ENCODE results near the gene DAB2IP. TPM values are rescaled to one million over a fixed set of nuclear protein-coding genes. Genes with fewer than 3 reads are reported as not detected.
"Not testable (repeated sequence)": the region's sequence is repeated elsewhere in the genome, so short reads cannot be mapped to it uniquely, and the experiment has no call there.

DAB2IP gene
- total and polyA plus RNA-seq, 5 donors from 2014 or later: not detected

DNA sequence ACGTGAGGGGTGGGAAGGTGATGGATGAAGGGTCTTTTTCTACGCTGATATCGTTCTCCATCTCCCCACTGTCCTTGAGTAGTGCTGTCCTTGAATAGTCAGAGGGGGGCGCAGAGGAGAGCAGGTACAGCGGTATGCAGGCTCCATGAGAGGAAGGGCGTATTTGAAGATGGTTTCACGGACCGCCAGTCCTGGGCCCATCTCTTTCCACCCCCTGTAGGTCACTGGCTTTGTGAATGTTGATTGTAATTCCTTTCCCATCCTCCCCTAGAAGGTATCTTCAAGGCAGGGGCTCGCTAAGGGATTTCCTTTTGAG is 40.8 kb upstream of the DAB2IP start:
- ATAC-seq (ENCODE audit: low read depth in 2 of 2): no peak
- no peaks in the 10 kb centered on the region for H3K4me1 ChIP-seq (ENCODE audit: control insufficient read depth, insufficient read depth, low read length, poor library complexity, severe bottlenecking)
- H3K27me3 ChIP-seq (ENCODE audit: control insufficient read depth, insufficient read depth, low read length): peaks cover 15% of the 10 kb centered on the region

DNA sequence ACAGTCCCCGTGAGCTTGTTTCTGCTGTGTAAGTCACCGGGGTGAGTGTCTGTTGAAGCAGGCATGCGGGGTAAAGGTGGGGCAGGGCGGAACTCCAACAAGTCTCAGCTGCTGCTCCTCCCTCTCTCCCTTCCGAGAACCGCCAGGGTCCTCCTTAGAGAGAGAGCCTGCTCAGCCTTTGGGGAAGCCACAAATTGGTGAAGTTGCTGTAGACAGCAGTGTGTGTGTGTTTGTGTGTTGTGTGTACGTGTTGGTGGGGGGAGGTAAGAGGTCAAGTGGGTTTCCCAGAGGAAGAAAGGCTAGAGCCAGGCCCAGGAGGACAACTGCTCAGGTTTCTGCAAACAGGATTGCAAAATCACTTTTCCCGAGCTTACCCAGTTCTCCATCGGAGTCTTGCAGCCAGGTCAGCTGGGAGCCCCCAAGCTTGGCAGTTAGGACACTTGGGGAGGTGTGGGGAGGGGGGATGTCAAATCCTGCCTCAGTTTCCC is 38.9 kb upstream of the DAB2IP start:
- ATAC-seq (ENCODE audit: low read depth in 2 of 2) (no peak), DNase-seq (peak in 1 of 3 donors; percentile 14)
- Mint-ChIP-seq H3K4me1 (peaks cover 0 to 17% (median 1%) of the 10 kb centered on the region in 4 donors), H3K9me3 (peaks cover 0 to 3% (median 0%) of the 10 kb centered on the region in 7 donors), H3K27ac (peak overlapping the region in 1 of 3 donors; percentile 75), H3K36me3 (no peaks in the 10 kb centered on the region), H3K4me3 (peak overlapping the region in 1 of 4 donors; percentile 7), H3K27me3 (peaks cover 34% of the 10 kb centered on the region)
- Histone ChIP-seq H3K4me1 (ENCODE audit: control insufficient read depth, insufficient read depth, low read length, poor library complexity, severe bottlenecking) (no peaks in the 10 kb centered on the region), H3K27me3 (ENCODE audit: control insufficient read depth, insufficient read depth, low read length) (peaks cover 15% of the 10 kb centered on the region), H3K9me3 (ENCODE audit: control insufficient read depth in 2 of 2, low read length in 2 of 2) (no peaks in the 10 kb centered on the region), H3K27ac (ENCODE audit: insufficient read depth, low read length, poor library complexity, severe bottlenecking) (no peak overlapping the region), H3K36me3 (ENCODE audit: control insufficient read depth, insufficient read depth, low read length) (no peaks in the 10 kb centered on the region), H3K4me3 (ENCODE audit: low read depth, low read length) (no peak overlapping the region)

More for the DNA sequence above, 40.8 kb upstream of the DAB2IP start:
- no peaks in the 10 kb centered on the region for H3K36me3 Mint-ChIP-seq
- Histone ChIP-seq H3K27ac (ENCODE audit: insufficient read depth, low read length, poor library complexity, severe bottlenecking) (no peak overlapping the region), H3K9me3 (ENCODE audit: control insufficient read depth in 2 of 2, low read length in 2 of 2) (no peaks in the 10 kb centered on the region), H3K36me3 (ENCODE audit: control insufficient read depth, insufficient read depth, low read length) (no peaks in the 10 kb centered on the region), H3K4me3 (ENCODE audit: low read depth, low read length) (no peak overlapping the region)
- H3K4me3 Mint-ChIP-seq: peak overlapping the region in 1 of 4 donors; percentile 38
- H3K4me1 Mint-ChIP-seq: peaks cover 0 to 17% (median 1%) of the 10 kb centered on the region in 4 donors
- peaks cover 33% of the 10 kb centered on the region for H3K27me3 Mint-ChIP-seq
- no peak for DNase-seq
- no peak overlapping the region for H3K27ac Mint-ChIP-seq
- peaks cover 0 to 4% (median 0%) of the 10 kb centered on the region in 7 donors for H3K9me3 Mint-ChIP-seq

DNA sequence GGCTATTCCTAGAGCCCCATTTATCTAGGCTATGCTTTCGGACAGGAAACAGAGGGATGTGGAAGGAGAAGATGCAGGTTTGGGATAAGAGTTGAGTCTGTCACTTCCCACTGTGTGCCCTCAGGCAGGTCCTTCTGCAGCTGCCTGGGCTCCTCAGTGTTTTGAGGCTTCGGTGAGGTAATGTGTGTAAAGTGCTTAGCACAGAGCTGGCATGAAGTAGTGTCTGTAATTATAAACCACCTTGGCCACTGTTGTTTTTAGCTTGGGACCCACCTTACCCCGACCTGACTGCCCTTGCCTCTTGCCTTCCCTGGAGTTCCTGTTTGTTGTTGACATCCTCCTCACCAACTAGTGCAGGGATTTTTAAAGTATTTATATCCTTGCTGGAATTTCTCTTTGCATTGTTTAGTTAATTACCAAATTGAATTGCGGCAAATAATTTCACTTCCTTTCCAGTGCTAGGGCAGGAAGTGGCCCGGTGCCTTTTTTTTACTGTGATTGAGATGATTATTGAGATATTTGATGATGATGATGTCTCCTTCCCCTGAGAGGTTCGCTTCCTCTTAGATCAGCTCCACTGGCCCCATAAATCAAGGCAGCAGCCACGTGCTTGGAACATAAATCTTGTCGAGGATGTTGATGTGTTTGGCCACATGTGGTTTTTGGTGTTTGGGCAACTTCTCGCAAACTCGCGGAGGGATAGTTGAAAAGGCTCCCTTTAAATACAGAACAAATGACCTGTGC is 38.3 kb upstream of the DAB2IP start:
- no peaks in the 10 kb centered on the region for H3K36me3 Mint-ChIP-seq
- H3K4me3 ChIP-seq (ENCODE audit: low read depth, low read length): no peak overlapping the region
- no peaks in the 10 kb centered on the region for H3K36me3 ChIP-seq (ENCODE audit: control insufficient read depth, insufficient read depth, low read length)
- DNase-seq (peak in 1 of 3 donors; percentile 12), ATAC-seq (ENCODE audit: low read depth in 2 of 2) (no peak)
- peaks cover 15% of the 10 kb centered on the region for H3K27me3 ChIP-seq (ENCODE audit: control insufficient read depth, insufficient read depth, low read length)
- H3K27me3 Mint-ChIP-seq: peaks cover 27% of the 10 kb centered on the region
- no peak overlapping the region for H3K27ac Mint-ChIP-seq
- H3K4me3 Mint-ChIP-seq: no peak overlapping the region
- H3K4me1 Mint-ChIP-seq: peaks cover 0 to 17% (median 1%) of the 10 kb centered on the region in 4 donors
- H3K4me1 ChIP-seq (ENCODE audit: control insufficient read depth, insufficient read depth, low read length, poor library complexity, severe bottlenecking): no peaks in the 10 kb centered on the region
- H3K9me3 ChIP-seq (ENCODE audit: control insufficient read depth in 2 of 2, low read length in 2 of 2): no peaks in the 10 kb centered on the region
- H3K27ac ChIP-seq (ENCODE audit: insufficient read depth, low read length, poor library complexity, severe bottlenecking): no peak overlapping the region
- peaks cover 0 to 3% (median 0%) of the 10 kb centered on the region in 7 donors for H3K9me3 Mint-ChIP-seq

DNA sequence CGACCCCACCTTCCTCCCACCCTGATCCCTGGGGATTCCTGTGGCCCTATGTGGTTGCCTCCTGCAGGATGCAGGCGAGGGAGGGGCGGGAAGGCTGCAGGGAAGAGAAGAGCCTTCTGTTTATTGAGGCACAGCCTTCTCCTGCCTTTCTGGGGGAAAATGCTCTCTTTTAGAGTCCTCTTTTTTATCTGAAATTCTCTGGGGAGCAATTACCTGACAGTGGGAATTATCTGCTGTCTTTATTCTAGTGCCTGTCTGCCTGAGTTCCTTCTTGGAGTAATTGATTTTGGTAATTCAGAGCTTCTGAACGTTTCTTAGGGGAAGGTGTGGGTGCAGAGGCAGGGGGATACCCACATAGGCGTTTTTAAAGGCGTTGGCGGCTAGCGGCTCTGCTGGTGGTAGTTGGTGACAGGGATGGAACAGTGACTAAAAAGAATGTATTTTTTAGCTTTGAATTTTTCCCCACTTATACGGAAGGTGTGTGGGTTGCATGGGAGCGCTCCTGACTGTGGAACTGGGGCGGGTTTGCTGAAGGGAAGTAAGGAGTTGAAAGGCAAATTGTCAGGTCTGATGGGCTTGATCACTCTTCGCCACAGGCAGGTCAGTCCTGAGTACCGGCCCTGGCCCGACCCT is 35.2 kb upstream of the DAB2IP start:
- Histone ChIP-seq H3K4me1 (ENCODE audit: control insufficient read depth, insufficient read depth, low read length, poor library complexity, severe bottlenecking) (no peaks in the 10 kb centered on the region), H3K4me3 (ENCODE audit: low read depth, low read length) (no peak overlapping the region), H3K27ac (ENCODE audit: insufficient read depth, low read length, poor library complexity, severe bottlenecking) (no peak overlapping the region), H3K9me3 (ENCODE audit: control insufficient read depth in 2 of 2, low read length in 2 of 2) (no peaks in the 10 kb centered on the region), H3K36me3 (ENCODE audit: control insufficient read depth, insufficient read depth, low read length) (no peaks in the 10 kb centered on the region), H3K27me3 (ENCODE audit: control insufficient read depth, insufficient read depth, low read length) (peaks cover 11% of the 10 kb centered on the region)
- DNase-seq (no peak), ATAC-seq (ENCODE audit: low read depth in 2 of 2) (no peak)
- Mint-ChIP-seq H3K27me3 (peaks cover 26% of the 10 kb centered on the region), H3K4me3 (no peak overlapping the region), H3K27ac (no peak overlapping the region), H3K9me3 (no peaks in the 10 kb centered on the region), H3K4me1 (peaks cover 0 to 17% (median 1%) of the 10 kb centered on the region in 4 donors), H3K36me3 (no peaks in the 10 kb centered on the region)

DNA sequence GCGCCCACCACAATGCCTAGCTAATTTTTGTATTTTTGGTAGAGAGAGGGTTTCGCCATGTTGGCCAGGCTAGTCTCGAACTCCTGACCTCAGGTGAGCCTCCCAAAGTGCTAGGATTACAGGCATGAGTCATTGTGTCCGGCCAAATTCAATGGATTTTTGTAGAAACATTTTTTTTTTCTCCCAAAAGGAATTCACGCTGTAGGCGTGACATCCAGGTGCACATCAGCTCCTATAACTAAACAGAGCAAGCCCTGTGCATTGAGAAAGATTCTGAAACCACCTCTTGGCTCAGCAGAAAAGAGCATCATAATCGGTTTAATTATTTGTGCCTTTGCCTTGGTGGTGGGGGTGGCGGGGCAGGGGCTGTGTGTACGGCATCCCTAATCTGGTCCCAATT is 32.9 kb upstream of the DAB2IP start:
- Histone ChIP-seq H3K27ac (ENCODE audit: insufficient read depth, low read length, poor library complexity, severe bottlenecking) (no peak overlapping the region), H3K4me3 (ENCODE audit: low read depth, low read length) (no peak overlapping the region), H3K4me1 (ENCODE audit: control insufficient read depth, insufficient read depth, low read length, poor library complexity, severe bottlenecking) (no peaks in the 10 kb centered on the region), H3K27me3 (ENCODE audit: control insufficient read depth, insufficient read depth, low read length) (peaks cover 3% of the 10 kb centered on the region), H3K36me3 (ENCODE audit: control insufficient read depth, insufficient read depth, low read length) (no peaks in the 10 kb centered on the region), H3K9me3 (ENCODE audit: control insufficient read depth in 2 of 2, low read length in 2 of 2) (no peaks in the 10 kb centered on the region)
- Mint-ChIP-seq H3K36me3 (no peaks in the 10 kb centered on the region), H3K4me3 (no peak overlapping the region), H3K27ac (no peak overlapping the region), H3K9me3 (no peaks in the 10 kb centered on the region), H3K4me1 (peaks cover 0 to 3% (median under 1%) of the 10 kb centered on the region in 4 donors), H3K27me3 (peaks cover 17% of the 10 kb centered on the region)
- ATAC-seq (ENCODE audit: low read depth in 2 of 2): no peak
- no peak for DNase-seq

DNA sequence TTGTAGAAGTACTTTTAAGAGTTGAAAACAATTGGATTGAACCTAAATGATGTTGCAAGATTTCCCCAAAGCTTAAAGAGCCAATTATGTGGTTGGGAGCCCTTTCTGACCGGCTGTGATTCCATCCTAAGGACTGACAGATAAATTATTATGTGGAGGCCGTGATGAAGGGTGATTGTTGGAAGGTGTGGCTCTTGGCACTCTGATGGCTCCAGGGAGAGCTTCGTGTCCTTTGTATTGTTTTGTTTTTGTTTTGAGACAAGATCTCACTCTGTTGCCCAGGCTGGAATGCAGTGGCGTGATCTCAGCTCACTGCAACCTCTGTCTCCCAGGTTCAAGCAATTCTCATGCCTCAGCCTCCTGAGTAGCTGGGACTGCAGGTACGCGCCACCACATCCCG is 32.5 kb upstream of the DAB2IP start:
- ATAC-seq (ENCODE audit: low read depth in 2 of 2); H3K27ac Mint-ChIP-seq; H3K27ac ChIP-seq (ENCODE audit: insufficient read depth, low read length, poor library complexity, severe bottlenecking); H3K4me1 Mint-ChIP-seq; H3K36me3 Mint-ChIP-seq; H3K9me3 Mint-ChIP-seq; H3K27me3 ChIP-seq (ENCODE audit: control insufficient read depth, insufficient read depth, low read length); H3K36me3 ChIP-seq (ENCODE audit: control insufficient read depth, insufficient read depth, low read length); H3K4me1 ChIP-seq (ENCODE audit: control insufficient read depth, insufficient read depth, low read length, poor library complexity, severe bottlenecking); H3K4me3 ChIP-seq (ENCODE audit: low read depth, low read length); H3K4me3 Mint-ChIP-seq; H3K9me3 ChIP-seq (ENCODE audit: control insufficient read depth in 2 of 2, low read length in 2 of 2); DNase-seq: not testable (repeated sequence)
- peaks cover 14% of the 10 kb centered on the region for H3K27me3 Mint-ChIP-seq

DNA sequence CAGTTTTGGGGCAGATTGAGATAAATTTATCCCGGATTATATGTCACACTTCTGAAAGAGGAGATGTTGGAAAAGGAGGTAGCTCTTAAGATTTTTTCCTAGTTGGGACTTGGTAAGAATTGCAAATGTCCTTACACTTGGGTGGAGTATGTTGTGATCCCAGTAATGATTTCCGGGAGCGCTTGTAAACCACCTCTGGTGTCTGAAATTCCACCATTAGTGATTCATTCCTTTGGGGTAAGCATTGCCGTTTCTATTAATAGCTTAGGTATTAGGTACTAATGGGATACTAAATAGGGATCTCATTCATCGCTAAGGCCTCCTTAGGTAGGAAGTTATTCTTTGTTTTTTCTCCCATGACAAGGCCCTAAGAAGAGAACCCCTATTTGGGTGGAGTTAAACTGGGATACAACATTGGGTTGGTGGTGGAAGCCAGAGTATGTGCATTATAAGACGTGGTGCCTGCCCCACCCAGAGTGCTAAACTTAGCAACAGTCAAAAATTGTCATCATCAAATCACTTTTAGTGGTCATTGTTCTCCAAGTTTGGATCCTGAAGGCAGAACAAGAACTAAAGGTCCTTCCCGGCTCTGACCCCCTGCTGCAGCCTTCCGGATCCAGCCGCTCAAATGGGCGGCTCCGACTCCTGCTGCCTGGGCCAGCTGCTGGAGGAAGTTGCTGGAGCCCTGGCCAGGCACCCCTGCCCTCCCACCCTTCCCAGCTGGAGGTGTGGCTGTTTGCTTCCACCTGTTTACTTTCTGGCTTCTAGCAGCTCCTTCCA is 31.7 kb upstream of the DAB2IP start:
- Histone ChIP-seq H3K27ac (ENCODE audit: insufficient read depth, low read length, poor library complexity, severe bottlenecking) (no peak overlapping the region), H3K9me3 (ENCODE audit: control insufficient read depth in 2 of 2, low read length in 2 of 2) (no peaks in the 10 kb centered on the region), H3K4me3 (ENCODE audit: low read depth, low read length) (no peak overlapping the region), H3K36me3 (ENCODE audit: control insufficient read depth, insufficient read depth, low read length) (no peaks in the 10 kb centered on the region), H3K27me3 (ENCODE audit: control insufficient read depth, insufficient read depth, low read length) (no peaks in the 10 kb centered on the region), H3K4me1 (ENCODE audit: control insufficient read depth, insufficient read depth, low read length, poor library complexity, severe bottlenecking) (no peaks in the 10 kb centered on the region)
- ATAC-seq (ENCODE audit: low read depth in 2 of 2) (no peak), DNase-seq (no peak)
- no peaks in the 10 kb centered on the region for H3K4me1 Mint-ChIP-seq
- H3K36me3 Mint-ChIP-seq: no peaks in the 10 kb centered on the region
- H3K9me3 Mint-ChIP-seq: no peaks in the 10 kb centered on the region
- peaks cover 12% of the 10 kb centered on the region for H3K27me3 Mint-ChIP-seq
- H3K27ac Mint-ChIP-seq: no peak overlapping the region
- no peak overlapping the region for H3K4me3 Mint-ChIP-seq

Data from CD4-positive, CD25-positive, alpha-beta regulatory T cell (primary cell).